K562 (cell line): ENCODE results near the gene FIBIN. TPM values are rescaled to one million over a fixed set of nuclear protein-coding genes. Genes with fewer than 3 reads are reported as not detected.

ENCODE experiments used
- FOXK2 ChIP-seq, 2 experiments: fragments of 450-650 bp; IDR thresholded peaks in 1 of 2; conservative IDR thresholded peaks in 1 of 2; 2 replicates each; pipeline ENCODE4 v1.6.1; 2016; ENCODE audit warnings: low read depth in 2 of 2, mild to moderate bottlenecking in 1 of 2
- HNRNPK ChIP-seq: fragments of 200-400 bp; formaldehyde crosslinking; IDR thresholded peaks from one replicate; pipeline ENCODE4 v1.6.1; 2018; ENCODE audit warnings: mild to moderate bottlenecking, low read depth, low read length; ENCODE audit not compliant: poor library complexity, severe bottlenecking
- MTA2 ChIP-seq: fragments of 450-650 bp; IDR thresholded peaks from 2 replicates; pipeline ENCODE4 v1.6.1; 2016; ENCODE audit warnings: low read depth
- XRCC4 ChIP-seq: IDR thresholded peaks from one replicate; pipeline ENCODE4 v1.6.1; 2011; ENCODE audit not compliant: insufficient read depth, insufficient read length; ENCODE audit errors: extremely low read depth
- ZBTB7A ChIP-seq: IDR thresholded peaks from 2 replicates; pipeline ENCODE4 v1.6.1; 2011; ENCODE audit warnings: low read depth, mild to moderate bottlenecking, low read length, moderate library complexity, borderline replicate concordance; ENCODE audit not compliant: control insufficient read depth
- polyA plus RNA-seq, 8 experiments: library from polyadenylated mRNA; depleted of rRNA in 4 of 8; stranded (reverse) in 5 of 8; unstranded in 3 of 8; fragments of >200 nt; fragmentation: Nextera tagmentation in 2 of 8; fragmentation: Illumina TruSeq in 1 of 8; extraction: Ambion mirVana in 2 of 8; extraction: Trizol in 1 of 8; gene quantifications; 2 replicates each; pipeline versions ENCODE4 v1.2.1 to v1.2.3, GENCODE V29; 2011 to 2014; ENCODE audit warnings: inconsistent platforms in 1 of 8, missing spikeins in 1 of 8
- total RNA-seq, 7 experiments: library from RNA; depleted of rRNA in 6 of 7; stranded (reverse); fragments of >200 nt in 6 of 7; fragmentation: Illumina TruSeq in 2 of 7; extraction: Trizol in 2 of 7; gene quantifications; 2 replicates each; pipeline versions ENCODE4 v1.2.1 to v1.2.3, GENCODE V29; 2011 to 2021; ENCODE audit warnings: low replicate concordance in 1 of 7
- TF ChIP-seq, protein P1 (sequence below), 2 experiments: fragments of 450-650 bp in 1 of 2; sonication (generic) in 1 of 2; formaldehyde crosslinking in 1 of 2; IDR thresholded peaks in 1 of 2; conservative IDR thresholded peaks in 1 of 2; 2 replicates each; pipeline versions ENCODE4 v1.6.1 to v1.8.1; 2016 to 2023; ENCODE audit warnings: mild to moderate bottlenecking in 2 of 2, moderate library complexity in 2 of 2, inconsistent platforms in 1 of 2, missing genetic modification reagents in 1 of 2
- TF ChIP-seq, protein P2 (sequence below): fragments of 450-650 bp; IDR thresholded peaks from 2 replicates; pipeline ENCODE4 v1.6.1; 2014; ENCODE audit warnings: low read depth, mild to moderate bottlenecking, moderate library complexity, borderline replicate concordance
- TF ChIP-seq, protein P3 (sequence below): fragments of 250-450 bp; sonication (Bioruptor Pico); IDR thresholded peaks from 2 replicates; pipeline ENCODE4 v1.9.0; 2021; ENCODE audit warnings: mild to moderate bottlenecking, inconsistent platforms
- TF ChIP-seq, protein P4 (sequence below): fragments of 250-450 bp; sonication (Bioruptor Pico); IDR thresholded peaks from 2 replicates; pipeline ENCODE4 v1.4.0; 2020

FIBIN gene
- total and polyA plus RNA-seq, 9 of the 15 experiments (the other 6 are each of a cell fraction or from before 2014, with no cell fraction given): not detected

DNA sequence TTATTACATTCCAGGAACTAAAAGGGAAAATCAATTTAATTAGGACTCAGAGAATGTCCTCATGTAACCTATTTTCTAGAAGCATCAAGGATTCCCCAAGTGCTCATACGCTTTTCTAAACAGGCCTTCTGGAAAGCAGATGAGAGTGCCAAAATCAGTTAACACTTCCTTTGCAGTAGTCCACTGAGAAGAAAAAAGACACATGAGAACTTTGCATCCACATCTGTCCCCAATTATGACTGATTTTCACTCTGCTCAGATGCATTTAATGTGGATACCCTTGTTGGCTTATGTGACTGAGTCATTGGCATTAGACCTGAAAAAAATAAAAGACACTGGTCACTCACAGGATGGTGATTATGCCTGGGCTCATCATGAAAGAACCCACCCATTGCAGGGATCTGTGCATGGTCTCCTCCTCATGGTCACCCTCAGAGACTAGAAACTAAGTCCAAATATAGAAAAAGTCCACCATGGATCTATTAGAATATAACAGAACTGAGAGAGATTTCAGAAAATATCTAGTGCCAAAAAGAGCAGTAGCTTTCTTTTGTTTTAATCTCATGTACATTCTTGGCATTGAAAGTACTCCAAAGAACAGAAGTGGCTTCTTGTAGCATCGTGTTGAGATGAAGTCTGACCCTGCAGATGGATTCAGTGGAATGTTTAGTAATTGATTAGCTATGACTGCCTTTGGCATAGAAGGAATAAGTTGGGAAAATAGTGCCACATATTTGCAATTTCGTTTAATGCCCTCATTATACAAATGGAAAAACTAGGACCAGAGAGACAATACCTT is 48.8 kb upstream of the FIBIN start (continued):
- TF ChIP-seq FOXK2 (conservative IDR thresholded peaks at IDR 0.05 in 1 of 2, IDR thresholded peaks at IDR 0.05 in 1 of 2; ENCODE audit: low read depth in 2 of 2): no peak
- TF ChIP-seq, protein P1, sequence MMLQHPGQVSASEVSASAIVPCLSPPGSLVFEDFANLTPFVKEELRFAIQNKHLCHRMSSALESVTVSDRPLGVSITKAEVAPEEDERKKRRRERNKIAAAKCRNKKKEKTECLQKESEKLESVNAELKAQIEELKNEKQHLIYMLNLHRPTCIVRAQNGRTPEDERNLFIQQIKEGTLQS (IDR thresholded peaks at IDR 0.05): no peak
- TF ChIP-seq, protein P1 (CRISPR knock-in tag; conservative IDR thresholded peaks at IDR 0.05): no peak
- no peak for TF ChIP-seq ZBTB7A
- TF ChIP-seq, protein P2, sequence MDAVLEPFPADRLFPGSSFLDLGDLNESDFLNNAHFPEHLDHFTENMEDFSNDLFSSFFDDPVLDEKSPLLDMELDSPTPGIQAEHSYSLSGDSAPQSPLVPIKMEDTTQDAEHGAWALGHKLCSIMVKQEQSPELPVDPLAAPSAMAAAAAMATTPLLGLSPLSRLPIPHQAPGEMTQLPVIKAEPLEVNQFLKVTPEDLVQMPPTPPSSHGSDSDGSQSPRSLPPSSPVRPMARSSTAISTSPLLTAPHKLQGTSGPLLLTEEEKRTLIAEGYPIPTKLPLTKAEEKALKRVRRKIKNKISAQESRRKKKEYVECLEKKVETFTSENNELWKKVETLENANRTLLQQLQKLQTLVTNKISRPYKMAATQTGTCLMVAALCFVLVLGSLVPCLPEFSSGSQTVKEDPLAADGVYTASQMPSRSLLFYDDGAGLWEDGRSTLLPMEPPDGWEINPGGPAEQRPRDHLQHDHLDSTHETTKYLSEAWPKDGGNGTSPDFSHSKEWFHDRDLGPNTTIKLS: no peak
- TF ChIP-seq HNRNPK: no peak
- TF ChIP-seq, protein P3, sequence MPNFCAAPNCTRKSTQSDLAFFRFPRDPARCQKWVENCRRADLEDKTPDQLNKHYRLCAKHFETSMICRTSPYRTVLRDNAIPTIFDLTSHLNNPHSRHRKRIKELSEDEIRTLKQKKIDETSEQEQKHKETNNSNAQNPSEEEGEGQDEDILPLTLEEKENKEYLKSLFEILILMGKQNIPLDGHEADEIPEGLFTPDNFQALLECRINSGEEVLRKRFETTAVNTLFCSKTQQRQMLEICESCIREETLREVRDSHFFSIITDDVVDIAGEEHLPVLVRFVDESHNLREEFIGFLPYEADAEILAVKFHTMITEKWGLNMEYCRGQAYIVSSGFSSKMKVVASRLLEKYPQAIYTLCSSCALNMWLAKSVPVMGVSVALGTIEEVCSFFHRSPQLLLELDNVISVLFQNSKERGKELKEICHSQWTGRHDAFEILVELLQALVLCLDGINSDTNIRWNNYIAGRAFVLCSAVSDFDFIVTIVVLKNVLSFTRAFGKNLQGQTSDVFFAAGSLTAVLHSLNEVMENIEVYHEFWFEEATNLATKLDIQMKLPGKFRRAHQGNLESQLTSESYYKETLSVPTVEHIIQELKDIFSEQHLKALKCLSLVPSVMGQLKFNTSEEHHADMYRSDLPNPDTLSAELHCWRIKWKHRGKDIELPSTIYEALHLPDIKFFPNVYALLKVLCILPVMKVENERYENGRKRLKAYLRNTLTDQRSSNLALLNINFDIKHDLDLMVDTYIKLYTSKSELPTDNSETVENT (CRISPR knock-in tag): no peak
- no peak for TF ChIP-seq XRCC4
- TF ChIP-seq MTA2: no peak
- TF ChIP-seq, protein P4, sequence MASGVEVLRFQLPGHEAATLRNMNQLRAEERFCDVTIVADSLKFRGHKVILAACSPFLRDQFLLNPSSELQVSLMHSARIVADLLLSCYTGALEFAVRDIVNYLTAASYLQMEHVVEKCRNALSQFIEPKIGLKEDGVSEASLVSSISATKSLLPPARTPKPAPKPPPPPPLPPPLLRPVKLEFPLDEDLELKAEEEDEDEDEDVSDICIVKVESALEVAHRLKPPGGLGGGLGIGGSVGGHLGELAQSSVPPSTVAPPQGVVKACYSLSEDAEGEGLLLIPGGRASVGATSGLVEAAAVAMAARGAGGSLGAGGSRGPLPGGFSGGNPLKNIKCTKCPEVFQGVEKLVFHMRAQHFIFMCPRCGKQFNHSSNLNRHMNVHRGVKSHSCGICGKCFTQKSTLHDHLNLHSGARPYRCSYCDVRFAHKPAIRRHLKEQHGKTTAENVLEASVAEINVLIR: no peak
